Mesenchymal stem cell (in vitro differentiated cells and primary cell): ENCODE results near the gene SMARCA4.
"Not testable (repeated sequence)": the region's sequence is repeated elsewhere in the genome, so short reads cannot be mapped to it uniquely, and the experiment has no call there.

ENCODE experiments used
- DNase-seq: peaks from one replicate; pipeline ENCODE4 v3.0.0-alpha.2; 2013
- H2AFZ ChIP-seq: one replicate; pipeline ENCODE4 v1.6.1; 2013; ENCODE audit warnings: low read depth, mild to moderate bottlenecking, control low read depth, inconsistent platforms, low read length, moderate library complexity
- H2AK5ac ChIP-seq: 2 replicates; pipeline ENCODE4 v1.6.1; 2013; ENCODE audit warnings: low read length, moderate library complexity, mild to moderate bottlenecking, inconsistent platforms; ENCODE audit not compliant: severe bottlenecking
- H2BK120ac ChIP-seq: one replicate; pipeline ENCODE4 v1.6.1; 2013; ENCODE audit warnings: low read depth, mild to moderate bottlenecking, inconsistent platforms, low read length, moderate library complexity
- H2BK12ac ChIP-seq, 2 experiments: one replicate each; pipeline ENCODE4 v1.6.1; 2013; ENCODE audit warnings: inconsistent platforms in 2 of 2, low read length in 2 of 2, mild to moderate bottlenecking in 2 of 2, moderate library complexity in 2 of 2, control low read depth in 1 of 2
- H2BK15ac ChIP-seq: one replicate; pipeline ENCODE4 v1.6.1; 2013; ENCODE audit warnings: mild to moderate bottlenecking, low read depth, inconsistent platforms; ENCODE audit not compliant: poor library complexity, severe bottlenecking
- H2BK5ac ChIP-seq: 2 replicates; pipeline ENCODE4 v1.6.1; 2013; ENCODE audit warnings: low read depth, mild to moderate bottlenecking, low read length, control low read depth, inconsistent platforms; ENCODE audit not compliant: poor library complexity, severe bottlenecking
- H3K14ac ChIP-seq, 2 experiments: one replicate each; pipeline ENCODE4 v1.6.1; 2013; ENCODE audit warnings: inconsistent platforms in 2 of 2, low read length in 2 of 2, control low read depth in 1 of 2, mild to moderate bottlenecking in 1 of 2, moderate library complexity in 1 of 2
- H3K18ac ChIP-seq, 2 experiments: one replicate each; pipeline ENCODE4 v1.6.1; 2013; ENCODE audit warnings: inconsistent platforms in 2 of 2, low read length in 2 of 2, control low read depth in 1 of 2, low read depth in 1 of 2, mild to moderate bottlenecking in 1 of 2
- H3K23ac ChIP-seq, 2 experiments: one replicate each; pipeline ENCODE4 v1.6.1; 2013; ENCODE audit warnings: inconsistent platforms in 2 of 2, low read length in 2 of 2, mild to moderate bottlenecking in 2 of 2, moderate library complexity in 2 of 2, control low read depth in 1 of 2
- H3K27ac ChIP-seq: 2 replicates; pipeline ENCODE4 v1.5.1; 2013; ENCODE audit warnings: mild to moderate bottlenecking, moderate library complexity, low read length, control low read depth, inconsistent platforms; ENCODE audit not compliant: poor library complexity, severe bottlenecking
- H3K27me3 ChIP-seq, 2 experiments: 2 replicates each; pipeline versions ENCODE4 v1.6.1 to v1.7.0; 2013; ENCODE audit warnings: low read length in 2 of 2, mild to moderate bottlenecking in 2 of 2, moderate library complexity in 2 of 2, control low read depth in 1 of 2, inconsistent platforms in 1 of 2; ENCODE audit not compliant: control insufficient read depth in 1 of 2, insufficient read depth in 1 of 2
- H3K36me3 ChIP-seq, 2 experiments: 2 replicates each; pipeline versions ENCODE4 v1.6.1 to v1.7.0; 2013; ENCODE audit warnings: low read length in 2 of 2, control low read depth in 1 of 2, inconsistent platforms in 1 of 2, low read depth in 1 of 2, mild to moderate bottlenecking in 1 of 2; ENCODE audit not compliant: insufficient read depth in 2 of 2, control insufficient read depth in 1 of 2
- H3K4ac ChIP-seq, 2 experiments: one replicate each; pipeline ENCODE4 v1.6.1; 2013; ENCODE audit warnings: inconsistent platforms in 2 of 2, low read length in 2 of 2, mild to moderate bottlenecking in 2 of 2, moderate library complexity in 2 of 2, control low read depth in 1 of 2, low read depth in 1 of 2
- H3K4me1 ChIP-seq: 2 replicates; pipeline ENCODE4 v1.6.1; 2013; ENCODE audit warnings: low read depth, low read length, control low read depth; ENCODE audit not compliant: control insufficient read depth, insufficient read depth
- H3K4me2 ChIP-seq: 2 replicates; pipeline ENCODE4 v1.6.1; 2013; ENCODE audit warnings: low read length, mild to moderate bottlenecking, inconsistent platforms; ENCODE audit not compliant: poor library complexity, severe bottlenecking
- H3K4me3 ChIP-seq, 2 experiments: 2 replicates each; pipeline versions ENCODE4 v1.5.1 to v1.7.0; 2013; ENCODE audit warnings: low read length in 2 of 2, mild to moderate bottlenecking in 2 of 2, control low read depth in 1 of 2, low read depth in 1 of 2; ENCODE audit not compliant: insufficient read depth in 1 of 2
- H3K79me1 ChIP-seq: replicated peaks from 2 replicates; pipeline ENCODE4 v1.6.1; 2013; ENCODE audit warnings: mild to moderate bottlenecking, control low read depth, low read length, inconsistent platforms; ENCODE audit not compliant: poor library complexity, severe bottlenecking
- H3K9ac ChIP-seq: 2 replicates; pipeline ENCODE4 v1.7.0; 2013; ENCODE audit warnings: mild to moderate bottlenecking, low read length, moderate library complexity
- H3K9me3 ChIP-seq: 2 replicates; pipeline ENCODE4 v1.7.0; 2013; ENCODE audit warnings: mild to moderate bottlenecking, low read length; ENCODE audit not compliant: control insufficient read depth
- H4K8ac ChIP-seq: one replicate; pipeline ENCODE4 v1.6.1; 2013; ENCODE audit warnings: inconsistent platforms, mild to moderate bottlenecking, low read length, moderate library complexity
- H4K91ac ChIP-seq: one replicate; pipeline ENCODE4 v1.6.1; 2013; ENCODE audit warnings: mild to moderate bottlenecking, low read length, inconsistent platforms
- WGBS: methylation state at CpG from one replicate; pipeline ENCODE4 v1.1.7; 2013; ENCODE audit warnings: mixed read lengths; 5-methylcytosine and 5-hydroxymethylcytosine counted together

The SMARCA4 gene

GRCh38 chr19:11093689-11094238 is 132.9 kb downstream of the SMARCA4 start:
- no peak overlapping the region for H4K91ac ChIP-seq
- DNase-seq = no peak

DNA sequence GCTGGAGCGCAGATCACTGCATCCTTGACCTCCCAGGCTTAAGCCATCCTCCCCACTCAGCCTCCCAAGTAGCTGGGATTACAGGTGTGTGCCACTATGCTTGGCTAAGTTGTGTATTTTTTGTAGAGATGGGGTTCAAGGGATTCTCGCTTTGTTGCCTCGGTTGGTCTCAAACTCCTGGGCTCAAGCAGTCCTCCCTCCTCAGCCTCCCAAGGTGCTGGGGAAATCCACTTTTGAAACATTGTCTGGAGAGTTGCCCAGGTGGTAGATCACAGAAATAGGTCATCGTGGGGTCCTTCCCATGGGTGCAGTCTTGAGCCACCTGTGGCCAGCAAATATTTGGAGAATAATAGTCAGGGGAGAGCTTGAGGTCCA is 133.7 kb downstream of the SMARCA4 start:
- peak overlapping the region; percentile 85 for H3K27ac ChIP-seq
- no peak overlapping the region for H2BK12ac ChIP-seq
- H2AK5ac ChIP-seq = peak overlapping the region; percentile 97
- H3K4me1 ChIP-seq = peaks cover 18% of the 10 kb centered on the region
- H3K4me2 ChIP-seq = no peak overlapping the region
- H2BK5ac ChIP-seq = no peak overlapping the region
- WGBS = 83% methylated on average over 4 of the region's 4 CpGs
- no peak overlapping the region for H2AFZ ChIP-seq
- H3K18ac ChIP-seq = peak overlapping the region in 1 of 2 experiments; percentile 9
- peak overlapping the region in 1 of 2 experiments; percentile 38 for H3K4me3 ChIP-seq
- peaks cover 18 to 71% of the 10 kb centered on the region in 2 experiments for H3K36me3 ChIP-seq
- H3K9me3 ChIP-seq = no peaks in the 10 kb centered on the region
- H2BK120ac ChIP-seq = no peak overlapping the region
- no peak overlapping the region for H3K23ac ChIP-seq
- H3K27me3 ChIP-seq = no peaks in the 10 kb centered on the region
- no peak overlapping the region for H3K4ac ChIP-seq
- peak overlapping the region; percentile 69 for H3K9ac ChIP-seq
- no peaks in the 10 kb centered on the region for H3K79me1 ChIP-seq
- H4K8ac ChIP-seq = peak overlapping the region; percentile 19
- H4K91ac ChIP-seq = no peak overlapping the region
- DNase-seq = no peak
- no peak overlapping the region for H3K14ac ChIP-seq
- peak overlapping the region; percentile 19 for H2BK15ac ChIP-seq

More at GRCh38 chr19:11093689-11094238, 132.9 kb downstream of the SMARCA4 start:
- Histone ChIP-seq H3K36me3 (peaks cover 16 to 64% of the 10 kb centered on the region in 2 experiments), H2BK5ac (no peak overlapping the region), H2BK12ac (peak overlapping the region in 1 of 2 experiments; percentile 47), H3K23ac (peak overlapping the region in 1 of 2 experiments; percentile 50), H3K18ac (peak overlapping the region in 1 of 2 experiments; percentile 68), H4K8ac (peak overlapping the region; percentile 66), H3K4ac (no peak overlapping the region), H3K4me2 (no peak overlapping the region), H3K79me1 (no peaks in the 10 kb centered on the region), H2BK120ac (no peak overlapping the region), H2AFZ (no peak overlapping the region), H3K27ac (peak overlapping the region; percentile 24), H2AK5ac (peak overlapping the region; percentile 90), H3K4me3 (no peak overlapping the region), H3K14ac (no peak overlapping the region), H3K4me1 (peaks cover 18% of the 10 kb centered on the region), H3K27me3 (no peaks in the 10 kb centered on the region), H3K9ac (peak overlapping the region; percentile 100), H3K9me3 (no peaks in the 10 kb centered on the region), H2BK15ac (no peak overlapping the region)
- 94% methylated on average over 13 of the region's 15 CpGs for WGBS

- H3K79me1 ChIP-seq = no peaks in the 10 kb centered on the region
- no peak overlapping the region for H2BK12ac ChIP-seq
- H2BK120ac ChIP-seq = no peak overlapping the region
- no peak for DNase-seq
- no peak overlapping the region for H4K91ac ChIP-seq
- peaks cover 26 to 83% of the 10 kb centered on the region in 2 experiments for H3K36me3 ChIP-seq
- H3K27me3 ChIP-seq = no peaks in the 10 kb centered on the region
- WGBS = 73% methylated on average over 6 of the region's 10 CpGs
- H2AFZ ChIP-seq = no peak overlapping the region
- peak overlapping the region in 1 of 2 experiments; percentile 36 for H3K4me3 ChIP-seq
- no peak overlapping the region for H3K14ac ChIP-seq
- no peaks in the 10 kb centered on the region for H3K9me3 ChIP-seq
- H3K9ac ChIP-seq = peak overlapping the region; percentile 69
- peak overlapping the region in 1 of 2 experiments; percentile 2 for H3K4ac ChIP-seq
- H3K4me2 ChIP-seq = peak overlapping the region; percentile 2
- H3K23ac ChIP-seq = no peak overlapping the region
- peak overlapping the region; percentile 4 for H2BK5ac ChIP-seq
- no peak overlapping the region for H2BK15ac ChIP-seq
- H3K27ac ChIP-seq = peak overlapping the region; percentile 85
- peaks cover 20% of the 10 kb centered on the region for H3K4me1 ChIP-seq
- H4K8ac ChIP-seq = no peak overlapping the region
- H2AK5ac ChIP-seq = peak overlapping the region; percentile 1
- no peak overlapping the region for H3K18ac ChIP-seq
Measured at GRCh38 chr19:11096210-11096841, 135.5 kb downstream of the SMARCA4 start.

DNA sequence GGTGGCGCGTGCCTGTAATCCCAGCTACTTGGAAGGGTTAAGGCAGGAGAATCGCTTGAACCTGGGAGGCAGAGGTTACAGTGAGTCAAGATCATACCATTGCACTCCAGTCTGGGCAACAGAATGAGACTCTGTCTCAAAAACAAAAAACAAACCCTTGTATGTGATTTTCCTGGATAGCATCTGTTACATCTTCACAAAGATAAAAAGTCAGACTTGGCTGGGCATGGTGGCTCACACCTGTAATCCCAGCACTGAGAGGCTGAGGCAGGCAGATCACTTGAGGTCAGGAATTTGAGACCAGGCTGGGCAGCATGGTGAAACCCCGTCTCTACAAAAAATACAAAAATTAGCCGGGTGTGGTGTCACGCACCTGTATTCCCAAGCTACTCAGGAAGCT is 136.5 kb downstream of the SMARCA4 start:
- H3K23ac ChIP-seq, H3K4me2 ChIP-seq, H3K27me3 ChIP-seq, H3K9me3 ChIP-seq, H4K91ac ChIP-seq, H2BK120ac ChIP-seq, DNase-seq, H2BK15ac ChIP-seq, H3K4me3 ChIP-seq, H2BK5ac ChIP-seq, H2BK12ac ChIP-seq, H3K18ac ChIP-seq, H3K79me1 ChIP-seq, H3K4ac ChIP-seq, H2AFZ ChIP-seq, H3K14ac ChIP-seq: not testable (repeated sequence)
- Histone ChIP-seq H3K27ac (peak overlapping the region; percentile 85), H2AK5ac (peak overlapping the region; percentile 74), H3K9ac (peak overlapping the region; percentile 32), H4K8ac (peak overlapping the region; percentile 41), H3K36me3 (peaks cover 30 to 86% of the 10 kb centered on the region in 2 experiments), H3K4me1 (peaks cover 20% of the 10 kb centered on the region)
- WGBS = 98% methylated on average over 6 of the region's 6 CpGs
